Endometrium (tissue), 2 donors: Measurements from ENCODE around the gene RAB30.

Source experiments
- FAIRE-seq: peaks from 2 replicates; lab custom pipeline; 2012; peaks lifted over from hg19 to GRCh38; lab: Jason Lieb, UNC
- donor health status: control.
- donor health status: control.

Gene RAB30

DNA sequence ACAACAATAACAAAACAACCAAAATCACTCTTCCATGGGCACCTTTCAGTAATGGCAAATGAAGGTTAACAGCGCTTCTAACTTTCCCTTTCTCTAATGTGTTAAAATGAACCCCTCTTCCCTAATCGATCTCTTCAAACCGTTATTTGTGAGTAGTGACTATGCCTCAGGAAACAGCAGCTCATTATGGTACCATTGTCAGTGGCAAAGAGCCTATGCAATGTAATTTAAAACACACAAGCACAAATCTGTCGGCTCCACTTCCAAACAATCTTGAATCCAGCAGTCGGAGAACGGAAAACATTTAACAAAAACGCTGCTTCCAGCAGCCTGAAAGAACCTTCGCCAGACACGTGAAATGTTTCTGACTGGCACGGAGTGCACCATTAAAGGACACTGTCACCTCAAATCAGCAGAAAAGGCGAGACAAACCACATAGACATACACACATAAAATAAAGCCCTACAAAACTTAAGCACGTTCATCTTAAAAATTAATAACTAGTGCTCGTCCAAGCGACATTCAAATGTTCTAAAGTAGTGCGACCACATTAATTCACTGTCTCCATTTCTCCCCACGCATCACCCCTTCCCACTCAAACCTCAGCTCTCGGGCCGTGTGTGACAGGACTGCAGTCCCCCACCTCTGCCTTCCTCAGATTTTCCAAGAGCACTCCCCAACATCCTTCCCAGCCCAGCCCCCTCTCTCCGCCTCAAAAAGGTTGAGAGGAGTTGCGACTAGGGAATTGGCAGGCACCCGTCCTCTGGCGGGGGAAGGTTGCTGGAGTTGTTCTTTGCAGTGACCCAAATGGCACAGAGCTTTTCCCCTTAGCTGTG, 748 bp downstream of the RAB30 start:
- FAIRE-seq = no peak

GRCh38 chr11:83070044-83070701, 1.5 kb downstream of the RAB30 start:
- no peak for FAIRE-seq

GRCh38 chr11:83069441-83070043, 2.2 kb downstream of the RAB30 start:
- no peak for FAIRE-seq

- FAIRE-seq = no peak
Measured at GRCh38 chr11:83068568-83068967, 3.1 kb downstream of the RAB30 start.

GRCh38 chr11:83064011-83064410, 7.7 kb downstream of the RAB30 start:
- FAIRE-seq = no peak

- no peak for FAIRE-seq
Measured at GRCh38 chr11:83063073-83063754, 8.5 kb downstream of the RAB30 start.

- no peak for FAIRE-seq
Measured at GRCh38 chr11:83061883-83062282, 9.8 kb downstream of the RAB30 start.

GRCh38 chr11:83060965-83061364, 10.7 kb downstream of the RAB30 start:
- no peak for FAIRE-seq

DNA sequence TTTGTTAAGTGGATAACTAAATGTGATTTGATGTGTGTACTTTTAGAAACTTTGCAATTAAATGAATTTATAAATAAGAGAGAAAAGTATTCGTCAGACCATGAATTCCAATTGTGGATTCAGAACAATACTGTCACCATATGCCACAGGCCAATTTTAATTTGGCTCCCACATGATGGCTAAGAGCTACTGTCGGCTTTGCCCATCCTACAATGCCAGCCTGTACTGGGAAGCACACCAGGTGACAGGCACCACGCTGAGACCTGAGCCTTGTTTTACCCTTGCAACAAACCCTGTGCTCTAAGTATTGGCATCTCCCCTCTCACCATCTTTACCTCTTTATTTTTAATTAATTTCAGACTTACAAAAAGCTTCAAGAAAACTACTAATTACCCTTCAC, 14.0 kb downstream of the RAB30 start:
- no peak for FAIRE-seq

DNA sequence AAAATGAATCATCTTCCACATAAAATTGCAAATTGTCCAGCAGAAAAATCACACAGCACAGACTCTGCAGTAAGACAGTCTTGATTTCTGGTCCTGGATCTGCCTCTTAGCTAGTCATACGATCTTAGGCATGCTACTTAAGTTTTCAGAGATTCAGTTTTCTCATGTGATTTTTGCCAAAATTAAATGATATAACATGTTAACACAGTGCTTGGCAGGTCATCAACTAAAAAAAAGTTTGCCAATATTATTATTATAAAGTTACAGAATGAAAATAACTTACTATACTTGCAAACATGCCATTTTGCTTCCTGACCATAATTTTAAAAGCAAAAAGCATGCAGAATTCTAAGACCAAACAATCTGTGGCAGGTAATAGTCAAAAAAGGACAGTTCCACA, 15.1 kb downstream of the RAB30 start:
- FAIRE-seq = no peak

DNA sequence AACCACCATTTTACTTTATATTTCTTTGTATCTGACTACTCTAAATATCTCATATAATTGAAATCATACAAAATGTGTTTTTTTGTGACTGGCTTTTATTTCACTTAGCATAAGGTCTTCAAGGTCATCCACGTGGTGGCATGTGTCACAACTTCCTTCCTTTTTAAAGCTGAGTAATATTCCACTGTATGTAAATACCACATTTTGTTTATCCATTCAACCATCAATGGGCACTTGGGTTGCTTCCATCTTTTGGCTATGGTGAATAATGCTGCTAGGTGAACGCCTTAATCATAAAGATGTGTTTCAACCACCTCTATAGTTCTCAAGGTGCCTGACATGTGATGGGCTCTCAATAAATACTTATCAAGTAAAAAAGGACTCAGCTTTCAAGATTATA, 15.5 kb downstream of the RAB30 start:
- no peak for FAIRE-seq

DNA sequence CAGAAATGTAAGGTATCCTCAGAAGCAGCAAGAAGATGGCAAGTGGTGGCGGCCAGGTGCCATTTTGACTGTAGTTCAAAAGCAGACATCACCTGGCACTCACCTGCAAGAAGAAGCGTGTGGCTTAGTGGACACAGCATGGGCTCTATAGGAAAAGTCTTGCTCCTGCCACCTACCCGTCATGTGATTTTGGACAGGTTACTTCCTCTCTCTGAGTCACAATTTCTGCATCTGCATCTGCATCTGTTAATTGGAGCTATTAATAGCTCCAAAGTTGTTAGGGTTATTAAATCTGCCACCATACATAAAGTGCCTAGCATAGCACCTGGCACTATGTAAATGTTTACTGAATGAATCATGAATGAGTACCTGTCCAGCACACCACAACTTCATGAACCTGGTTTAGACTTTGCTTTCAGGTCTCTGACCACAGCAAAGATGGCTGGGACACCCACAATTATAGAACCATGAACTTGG, 16.8 kb downstream of the RAB30 start:
- FAIRE-seq = no peak

- FAIRE-seq = no peak
Measured at GRCh38 chr11:83054001-83054400, 17.7 kb downstream of the RAB30 start.

GRCh38 chr11:83051760-83052671, 19.7 kb downstream of the RAB30 start:
- no peak for FAIRE-seq

GRCh38 chr11:83047515-83048225, 24.0 kb downstream of the RAB30 start:
- no peak for FAIRE-seq

GRCh38 chr11:83046621-83047172, 25.0 kb downstream of the RAB30 start:
- FAIRE-seq = no peak

- FAIRE-seq = no peak
Measured at GRCh38 chr11:83044958-83045712, 26.6 kb downstream of the RAB30 start.

- FAIRE-seq = no peak
Measured at GRCh38 chr11:83042964-83043711, 28.6 kb downstream of the RAB30 start.

- FAIRE-seq = no peak
Measured at GRCh38 chr11:83041126-83041525, 30.6 kb downstream of the RAB30 start.
